HG03457 (cell line): ENCODE measurements around the gene DNAH2.
"Not testable (repeated sequence)": the region's sequence is repeated elsewhere in the genome, so short reads cannot be mapped to it uniquely, and the experiment has no call there.

Experiments used
- ATAC-seq: cut with Tn5 transposase; IDR thresholded peaks from one replicate; pipeline ENCODE4 v1.9.1; 2021; ENCODE audit warnings: moderate number of reproducible peaks; ENCODE audit not compliant: unreplicated experiment

Gene DNAH2

GRCh38 chr17:7859028-7859427 lies 141.5 kb downstream of the DNAH2 start:
- ATAC-seq, result no peak

- no peak for ATAC-seq
These were observed 145.3 kb downstream of the DNAH2 start for GRCh38 chr17:7862692-7863437.

- ATAC-seq, result not testable (repeated sequence)
These were observed 146.8 kb downstream of the DNAH2 start for GRCh38 chr17:7864384-7864783.

GRCh38 chr17:7864995-7865650 lies 147.6 kb downstream of the DNAH2 start:
- no peak for ATAC-seq

DNA sequence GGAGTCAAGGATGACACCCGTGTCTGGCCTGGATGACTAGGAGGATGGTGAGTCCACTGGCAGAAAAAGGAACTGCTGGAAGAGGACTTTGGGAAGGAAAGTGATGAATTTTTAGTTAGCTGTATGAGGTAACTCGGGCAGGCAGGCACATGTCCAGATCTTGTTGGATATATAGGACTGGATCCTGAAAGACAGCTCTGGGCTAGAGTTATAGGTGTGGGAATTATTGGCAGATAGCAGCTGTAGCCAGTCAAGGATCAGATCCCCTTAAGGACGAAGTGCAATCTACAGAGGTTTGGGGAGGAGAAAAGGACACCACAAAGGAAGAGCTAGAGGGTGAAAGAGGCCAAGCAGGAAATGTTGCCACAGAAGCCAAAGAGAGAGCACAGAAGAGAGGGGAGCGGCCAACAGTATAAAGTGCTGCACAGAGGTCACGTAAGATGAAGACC lies 150.4 kb downstream of the DNAH2 start:
- no peak for ATAC-seq

- ATAC-seq, result no peak
These were observed 155.5 kb downstream of the DNAH2 start for GRCh38 chr17:7873051-7873450.

GRCh38 chr17:7875804-7876370 lies 158.3 kb downstream of the DNAH2 start:
- no peak for ATAC-seq

GRCh38 chr17:7878234-7878633 lies 160.7 kb downstream of the DNAH2 start:
- no peak for ATAC-seq

DNA sequence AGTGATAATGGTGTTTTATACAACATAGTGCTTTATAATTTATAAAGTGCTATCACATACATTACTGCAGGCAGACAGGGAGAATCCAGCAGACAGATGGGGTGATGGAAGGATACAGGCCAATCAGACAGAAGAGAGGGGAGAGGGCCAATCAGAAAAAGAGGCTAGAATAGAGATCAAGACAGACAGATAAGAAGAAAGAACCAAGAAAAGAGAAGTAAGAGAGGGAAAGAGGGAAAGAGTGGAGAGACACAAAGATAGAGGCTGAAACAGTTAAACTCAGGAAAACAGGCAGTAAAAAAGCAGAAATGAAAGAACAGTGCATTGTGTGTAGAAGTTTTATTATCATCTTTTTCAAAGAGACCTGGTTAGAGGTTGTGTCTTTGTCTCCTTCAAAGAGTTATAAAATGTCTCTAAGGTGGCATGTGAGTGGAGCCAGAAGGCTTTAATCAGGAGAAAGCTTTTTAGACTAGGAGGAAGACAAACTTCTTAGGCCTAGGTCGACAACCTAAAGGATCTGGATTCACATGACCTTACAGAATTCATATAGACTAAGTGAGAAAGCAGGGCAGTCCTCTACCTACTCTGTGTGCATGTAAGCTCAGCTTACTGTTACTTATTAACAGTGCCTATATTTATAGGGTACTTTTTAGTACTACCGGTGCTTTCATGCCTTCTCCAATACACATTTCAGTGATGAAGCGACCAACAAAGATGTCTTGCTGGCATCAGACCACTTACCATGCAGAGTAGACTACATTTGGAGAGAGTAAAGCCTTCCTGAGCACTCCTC lies 162.7 kb downstream of the DNAH2 start:
- ATAC-seq, result no peak

DNA sequence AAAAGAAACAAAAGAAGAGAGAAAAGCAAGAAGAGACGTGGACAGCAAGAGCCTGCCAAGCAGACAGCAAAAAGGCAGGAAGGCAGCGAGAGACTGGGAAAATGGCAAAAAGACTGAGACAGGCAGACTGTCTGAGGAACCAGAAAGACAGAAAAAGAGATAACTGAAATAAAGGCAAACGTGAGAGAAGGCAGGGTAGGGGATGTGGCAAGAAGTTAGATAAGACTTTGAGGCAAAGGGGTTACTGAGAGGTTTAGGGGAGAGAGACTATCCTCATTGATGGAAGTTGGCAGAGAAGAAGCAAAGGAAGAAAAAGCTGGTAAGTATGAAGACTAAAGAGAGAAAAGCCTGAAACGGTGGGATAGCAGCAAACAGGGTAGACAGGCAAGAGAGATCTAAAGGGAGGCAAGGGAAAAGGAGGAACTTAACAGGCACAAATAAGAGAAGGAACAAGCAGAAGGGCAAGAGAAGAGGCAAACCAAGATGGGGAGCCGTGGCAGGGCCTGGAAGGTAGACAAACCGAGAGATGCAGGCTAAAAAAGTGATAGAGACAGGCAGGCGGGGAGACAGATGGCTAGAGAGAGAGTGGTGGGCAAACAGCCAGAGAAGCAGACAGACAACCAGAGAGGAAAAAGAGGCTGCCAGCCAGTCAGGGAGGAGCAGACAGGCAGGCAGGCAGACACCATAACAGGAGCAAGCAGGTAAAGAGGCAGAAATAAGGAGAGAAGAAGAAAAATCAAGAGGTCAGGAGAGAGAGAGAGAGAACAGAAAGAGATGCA lies 163.9 kb downstream of the DNAH2 start:
- ATAC-seq, result no peak

- ATAC-seq, result no peak
These were observed 164.5 kb downstream of the DNAH2 start for GRCh38 chr17:7882068-7882467.

DNA sequence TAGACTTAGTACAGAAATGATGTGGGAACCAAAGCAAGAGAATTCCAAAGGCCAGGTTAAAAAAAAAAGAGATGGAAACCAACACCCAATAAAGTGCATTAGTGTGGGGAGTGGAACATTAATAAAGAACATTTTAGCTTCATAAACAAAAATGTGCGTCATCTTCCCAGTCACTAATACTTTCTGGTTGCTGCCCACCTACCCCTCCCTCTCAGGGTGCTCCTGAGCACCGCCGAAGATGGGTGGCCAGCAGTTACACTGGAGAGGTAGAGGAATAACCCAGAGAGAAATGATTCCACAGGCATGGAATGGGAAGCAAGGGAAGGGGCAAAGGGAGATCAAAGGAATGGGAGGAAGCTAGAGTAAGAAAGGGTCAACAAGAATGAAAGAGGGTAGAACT lies 165.1 kb downstream of the DNAH2 start:
- ATAC-seq, result no peak
